GM12873 (cell line): ENCODE data around the gene LDLRAD4.

Source experiments
- CTCF ChIP-seq: IDR thresholded peaks from 2 replicates; pipeline ENCODE4 v1.5.1; 2012; ENCODE audit warnings: low read depth, mild to moderate bottlenecking, moderate library complexity, low read length, control low read depth; ENCODE audit not compliant: insufficient read depth; ENCODE audit errors: missing control alignments

LDLRAD4 gene

GRCh38 chr18:13617826-13618515, 399.4 kb downstream of the LDLRAD4 start:
- no peak for TF ChIP-seq CTCF

- no peak for TF ChIP-seq CTCF
Observed at GRCh38 chr18:13618760-13619438, 400.3 kb downstream of the LDLRAD4 start.

GRCh38 chr18:13619505-13620205, 401.1 kb downstream of the LDLRAD4 start:
- TF ChIP-seq CTCF = no peak

- no peak for TF ChIP-seq CTCF
Observed at GRCh38 chr18:13620206-13620672, 401.7 kb downstream of the LDLRAD4 start.

GRCh38 chr18:13620818-13621445, 402.4 kb downstream of the LDLRAD4 start:
- no peak for TF ChIP-seq CTCF

GRCh38 chr18:13621446-13621849, 402.9 kb downstream of the LDLRAD4 start:
- no peak for TF ChIP-seq CTCF
